ENCODE results near the gene EIF4A3. TPM values are rescaled to one million over a fixed set of nuclear protein-coding genes. Genes with fewer than 3 reads are reported as not detected.

EIF4A3 gene
- total and polyA plus RNA-seq, 10 of the 15 experiments (the other 5 are each of a cell fraction or from before 2014, with no cell fraction given), result 53.3 to 225 (median 103) TPM

GRCh38 chr17:80187515-80187941, 40.6 kb upstream of the EIF4A3 start (continued):
- no peak for TF ChIP-seq E2F4 (IDR thresholded peaks at IDR 0.05; ENCODE audit: low read depth, low read length)
- TF ChIP-seq CHD1 (IDR thresholded peaks at IDR 0.05; ENCODE audit: low read depth, low read length), result no peak

DNA sequence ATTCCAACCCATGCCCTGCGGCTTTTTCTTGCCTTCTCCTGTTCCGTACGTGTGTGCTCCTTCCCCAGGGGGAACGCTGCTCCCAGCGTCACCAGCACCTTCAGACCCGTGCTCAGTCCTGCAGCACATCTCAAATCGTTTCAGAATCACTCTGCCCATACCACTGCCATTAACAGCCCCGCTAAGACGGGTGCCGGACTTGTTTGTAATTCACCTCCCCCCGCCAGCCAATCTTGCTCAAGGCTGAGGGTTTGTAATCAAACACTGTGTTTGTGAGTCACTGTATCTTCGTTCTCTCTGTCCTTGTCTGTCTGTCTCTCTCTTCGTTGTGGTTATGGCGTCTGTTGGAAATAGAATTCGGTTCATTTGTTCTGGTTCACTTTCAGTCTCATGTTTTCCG, 40.2 kb upstream of the EIF4A3 start:
- ChIA-PET SMC1A (ENCODE audit: uncharacterized antibody, unreplicated experiment) (no interaction called here), RAD21 (ENCODE audit: unreplicated experiment) (no interaction called here), POLR2A (no interaction called here), CTCF (interaction anchor here (2.0 kb wide), 1 partner anchor 9 kb away, joined by 5 read pairs; no protein-coding TSS in a partner anchor)
- WGBS (ENCODE audit: insufficient coverage, insufficient replicate concordance, low lambda C conversion rate, missing lambda C conversion rate), result 58% methylated on average over 16 of the region's 16 CpGs
- Histone ChIP-seq H3K27ac (ENCODE audit: control insufficient read depth, insufficient read depth) (no peak overlapping the region), H2AFZ (ENCODE audit: control insufficient read depth, low read depth, low read length) (no peak overlapping the region), H4K20me1 (ENCODE audit: control insufficient read depth, insufficient read depth) (no peaks in the 10 kb centered on the region), H3K4me3 (no peak overlapping the region), H3K27me3 (replicated peaks in 1 of 2; ENCODE audit: control insufficient read depth in 2 of 2, insufficient read depth in 2 of 2, low read length in 1 of 2) (no peaks in the 10 kb centered on the region; a peak in 2 of 4 replicates), H3K9ac (ENCODE audit: control insufficient read depth, insufficient read depth, low read length) (no peak overlapping the region), H3K79me2 (ENCODE audit: control insufficient read depth, insufficient read depth, low read length) (no peaks in the 10 kb centered on the region), H3K4me1 (ENCODE audit: control insufficient read depth, insufficient read depth, low read length) (no peaks in the 10 kb centered on the region), H3K4me2 (ENCODE audit: control insufficient read depth, insufficient read depth) (no peak overlapping the region), H3K9me3 (replicated peaks; ENCODE audit: control insufficient read depth, insufficient read depth, low read length) (no peaks in the 10 kb centered on the region), H3K36me3 (ENCODE audit: control insufficient read depth in 2 of 2, insufficient read depth in 2 of 2, low read length in 1 of 2) (no peaks in the 10 kb centered on the region)
- ATAC-seq (no peak), DNase-seq (ENCODE audit: low read depth, low spot score) (no peak), FAIRE-seq (no peak)
- in situ Hi-C loops (cut with MboI) (no loop called here), intact Hi-C loops (cut with micrococcal nuclease; ENCODE audit: unreplicated experiment) (no loop called here)
- BruUV-seq (replicated peaks), result no TSS peak
- TF ChIP-seq STAT1 (conservative IDR thresholded peaks at IDR 0.05) (no peak), ATF2 (IDR thresholded peaks at IDR 0.05; ENCODE audit: low read length) (no peak), POLR2AphosphoS2 (IDR thresholded peaks at IDR 0.05; ENCODE audit: low read depth, low read length) (no peak), RAD51 (IDR thresholded peaks at IDR 0.05) (no peak), EP300 (IDR thresholded peaks at IDR 0.05; ENCODE audit: borderline replicate concordance in 1 of 2, control insufficient read depth in 1 of 2, low read depth in 2 of 2, low read length in 2 of 2) (no peak), TARDBP (IDR thresholded peaks at IDR 0.05; ENCODE audit: borderline replicate concordance) (no peak), LARP7 (IDR thresholded peaks at IDR 0.05) (no peak), BHLHE40 (IDR thresholded peaks at IDR 0.05; ENCODE audit: borderline replicate concordance in 1 of 2, low read depth in 2 of 2, low read length in 1 of 2) (no peak), ZNF24 (IDR thresholded peaks at IDR 0.05) (no peak), NBN (IDR thresholded peaks at IDR 0.05) (no peak), IKZF1 (conservative IDR thresholded peaks at IDR 0.05) (no peak), ZZZ3 (IDR thresholded peaks at IDR 0.05; ENCODE audit: control insufficient read depth, insufficient read length, low read depth) (no peak)
- TF ChIP-seq, protein P1, sequence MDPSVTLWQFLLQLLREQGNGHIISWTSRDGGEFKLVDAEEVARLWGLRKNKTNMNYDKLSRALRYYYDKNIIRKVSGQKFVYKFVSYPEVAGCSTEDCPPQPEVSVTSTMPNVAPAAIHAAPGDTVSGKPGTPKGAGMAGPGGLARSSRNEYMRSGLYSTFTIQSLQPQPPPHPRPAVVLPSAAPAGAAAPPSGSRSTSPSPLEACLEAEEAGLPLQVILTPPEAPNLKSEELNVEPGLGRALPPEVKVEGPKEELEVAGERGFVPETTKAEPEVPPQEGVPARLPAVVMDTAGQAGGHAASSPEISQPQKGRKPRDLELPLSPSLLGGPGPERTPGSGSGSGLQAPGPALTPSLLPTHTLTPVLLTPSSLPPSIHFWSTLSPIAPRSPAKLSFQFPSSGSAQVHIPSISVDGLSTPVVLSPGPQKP (IDR thresholded peaks at IDR 0.05; ENCODE audit: low read depth, low read length), result no peak
- TF ChIP-seq, protein P2, sequence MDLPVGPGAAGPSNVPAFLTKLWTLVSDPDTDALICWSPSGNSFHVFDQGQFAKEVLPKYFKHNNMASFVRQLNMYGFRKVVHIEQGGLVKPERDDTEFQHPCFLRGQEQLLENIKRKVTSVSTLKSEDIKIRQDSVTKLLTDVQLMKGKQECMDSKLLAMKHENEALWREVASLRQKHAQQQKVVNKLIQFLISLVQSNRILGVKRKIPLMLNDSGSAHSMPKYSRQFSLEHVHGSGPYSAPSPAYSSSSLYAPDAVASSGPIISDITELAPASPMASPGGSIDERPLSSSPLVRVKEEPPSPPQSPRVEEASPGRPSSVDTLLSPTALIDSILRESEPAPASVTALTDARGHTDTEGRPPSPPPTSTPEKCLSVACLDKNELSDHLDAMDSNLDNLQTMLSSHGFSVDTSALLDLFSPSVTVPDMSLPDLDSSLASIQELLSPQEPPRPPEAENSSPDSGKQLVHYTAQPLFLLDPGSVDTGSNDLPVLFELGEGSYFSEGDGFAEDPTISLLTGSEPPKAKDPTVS (IDR thresholded peaks at IDR 0.05; ENCODE audit: low read depth, low read length), result no peak
